PC-9 (cell line): ENCODE data around the gene PKN2.

Source experiments
- EZH2 ChIP-seq: fragments of 200-600 bp; sonication (generic); IDR thresholded peaks from 2 replicates; pipeline ENCODE4 v1.8.0; 2017; ENCODE audit warnings: antibody characterized with exemption, low read depth
- TF ChIP-seq, protein P1 (sequence below): fragments of 200-600 bp; sonication (generic); conservative IDR thresholded peaks from 2 replicates; pipeline ENCODE4 v1.6.1; 2017; ENCODE audit warnings: mixed run types, antibody characterized with exemption, mild to moderate bottlenecking, moderate library complexity

DNA sequence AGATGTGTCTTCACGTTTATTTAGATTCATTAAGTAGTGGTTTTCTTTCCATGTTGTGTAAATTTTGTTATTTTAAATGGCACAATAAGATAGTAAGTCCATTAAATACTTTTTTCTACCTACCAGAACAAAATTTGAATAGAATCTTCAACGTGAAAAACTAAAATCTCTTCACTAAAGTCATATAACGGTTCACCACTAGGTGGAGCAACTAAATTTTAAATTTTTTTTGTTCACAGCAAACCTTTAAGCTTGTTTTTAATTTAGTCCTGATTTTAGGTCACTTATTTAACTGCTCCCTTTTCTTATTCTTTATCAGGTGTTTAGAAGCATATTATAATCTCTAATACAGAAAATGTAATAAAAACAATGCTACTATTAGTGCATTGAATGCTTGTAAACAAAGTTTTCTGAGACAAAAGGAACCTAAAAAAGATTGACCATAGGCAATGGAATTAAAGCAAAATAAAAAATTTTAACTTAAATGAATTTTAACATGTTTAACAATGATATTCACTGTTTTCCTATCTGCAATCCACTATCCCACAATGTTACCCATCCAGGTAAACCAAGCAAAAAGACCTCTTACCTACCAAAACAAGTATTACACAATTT lies 28.3 kb upstream of the PKN2 start:
- TF ChIP-seq, protein P1, sequence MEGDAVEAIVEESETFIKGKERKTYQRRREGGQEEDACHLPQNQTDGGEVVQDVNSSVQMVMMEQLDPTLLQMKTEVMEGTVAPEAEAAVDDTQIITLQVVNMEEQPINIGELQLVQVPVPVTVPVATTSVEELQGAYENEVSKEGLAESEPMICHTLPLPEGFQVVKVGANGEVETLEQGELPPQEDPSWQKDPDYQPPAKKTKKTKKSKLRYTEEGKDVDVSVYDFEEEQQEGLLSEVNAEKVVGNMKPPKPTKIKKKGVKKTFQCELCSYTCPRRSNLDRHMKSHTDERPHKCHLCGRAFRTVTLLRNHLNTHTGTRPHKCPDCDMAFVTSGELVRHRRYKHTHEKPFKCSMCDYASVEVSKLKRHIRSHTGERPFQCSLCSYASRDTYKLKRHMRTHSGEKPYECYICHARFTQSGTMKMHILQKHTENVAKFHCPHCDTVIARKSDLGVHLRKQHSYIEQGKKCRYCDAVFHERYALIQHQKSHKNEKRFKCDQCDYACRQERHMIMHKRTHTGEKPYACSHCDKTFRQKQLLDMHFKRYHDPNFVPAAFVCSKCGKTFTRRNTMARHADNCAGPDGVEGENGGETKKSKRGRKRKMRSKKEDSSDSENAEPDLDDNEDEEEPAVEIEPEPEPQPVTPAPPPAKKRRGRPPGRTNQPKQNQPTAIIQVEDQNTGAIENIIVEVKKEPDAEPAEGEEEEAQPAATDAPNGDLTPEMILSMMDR: peak; percentile 93
- TF ChIP-seq EZH2: no peak
